GM19099 (cell line): ENCODE measurements around the gene GCLC.

Experiments
- POLR2A ChIP-seq: IDR thresholded peaks from 3 replicates; pipeline ENCODE4 v1.6.1; 2011; ENCODE audit warnings: low read depth; ENCODE audit not compliant: insufficient read length; ENCODE audit errors: extremely low read depth

Gene GCLC

DNA sequence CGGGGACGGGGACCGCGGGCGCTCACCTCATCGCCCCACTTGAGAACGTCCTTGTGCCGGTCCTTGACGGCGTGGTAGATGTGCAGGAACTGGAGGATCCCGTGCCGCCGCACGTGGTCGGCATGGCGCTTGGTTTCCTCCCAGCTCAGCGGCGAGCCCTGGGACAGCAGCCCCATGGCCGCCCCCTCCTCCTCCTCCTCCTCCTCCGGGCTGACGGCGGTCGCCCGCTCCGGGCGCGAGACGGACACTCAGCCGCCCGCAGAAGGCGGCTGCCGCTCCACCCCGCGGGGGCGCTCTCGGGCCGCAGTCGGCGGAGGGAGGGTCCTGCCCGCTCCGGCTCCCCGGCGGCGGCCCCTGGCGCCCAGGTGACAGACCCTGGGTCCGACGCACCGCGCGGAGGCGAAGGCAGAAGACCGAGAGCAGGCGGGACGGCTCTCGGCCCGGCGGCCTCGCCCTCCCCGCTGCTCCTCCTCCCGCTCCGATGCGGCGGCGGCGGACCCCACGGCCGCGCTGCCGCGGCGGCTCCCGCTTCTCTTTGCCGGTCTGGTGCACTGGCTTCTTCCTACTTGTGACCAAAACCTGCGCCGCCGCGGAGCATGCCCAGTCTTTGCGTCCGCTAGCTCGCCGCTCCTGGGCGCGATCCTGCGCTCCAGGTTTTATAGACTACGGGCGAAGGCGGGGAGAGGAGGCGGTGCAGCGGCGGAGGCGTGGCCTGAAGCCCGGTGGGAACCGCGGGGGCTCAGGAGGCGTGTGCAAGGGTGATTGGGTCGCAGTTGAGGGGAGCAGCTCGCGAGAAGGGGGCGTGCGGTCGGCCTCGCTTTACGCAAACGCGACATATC, at the start of gene GCLC:
TSS of gene GCLC (minus strand) at position 632 of the 839 bp plus-strand sequence. CDS start at position 176, 456 bp downstream.
- TF ChIP-seq POLR2A, result peak; percentile 86

GRCh38 chr6:53594596-53594995, 49.7 kb upstream of the GCLC start:
- no peak for TF ChIP-seq POLR2A

DNA sequence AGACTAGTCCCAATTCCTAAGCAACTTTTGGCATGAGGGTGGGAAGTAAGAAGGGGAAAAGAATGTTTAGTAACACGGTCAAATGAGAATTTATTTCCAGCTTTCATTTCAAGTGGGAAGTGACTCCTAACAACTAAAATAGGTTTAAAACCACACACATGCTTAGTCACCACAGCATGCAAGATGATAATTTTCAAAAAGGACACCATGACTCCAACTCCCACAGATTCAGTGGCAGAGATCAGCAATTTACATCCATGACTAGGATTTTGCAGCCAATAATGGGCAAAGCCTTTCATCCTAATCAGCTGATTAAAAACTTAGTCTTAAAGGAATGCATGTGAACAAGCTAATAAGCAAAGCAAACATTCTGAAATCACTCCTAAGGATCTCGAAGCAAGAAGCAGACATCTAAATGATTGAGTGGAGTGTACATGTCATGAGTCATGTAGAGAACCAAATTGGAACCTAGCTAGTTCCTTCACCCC, 48.1 kb upstream of the GCLC start:
- no peak for TF ChIP-seq POLR2A

DNA sequence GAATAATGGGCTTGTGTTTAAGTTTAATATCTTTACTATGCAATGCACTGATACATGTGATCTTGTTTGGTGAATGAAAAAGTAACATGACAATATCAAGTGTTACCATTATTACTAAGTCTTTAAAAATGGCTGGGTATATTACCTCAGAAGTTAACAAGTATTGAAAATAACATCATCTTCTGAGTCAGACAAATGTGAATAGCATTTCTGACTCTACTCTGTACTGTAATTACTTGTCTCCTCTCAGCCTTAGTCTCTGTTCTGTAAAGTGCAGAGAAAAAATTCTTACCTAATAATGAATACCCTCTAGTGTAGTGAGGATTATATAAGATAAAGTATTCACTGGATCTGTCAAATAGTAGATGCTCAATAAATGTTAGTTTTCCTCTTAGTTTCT, 47.0 kb upstream of the GCLC start:
- no peak for TF ChIP-seq POLR2A

- TF ChIP-seq POLR2A, result no peak
These were observed 44.1 kb upstream of the GCLC start for GRCh38 chr6:53588816-53589509.

DNA sequence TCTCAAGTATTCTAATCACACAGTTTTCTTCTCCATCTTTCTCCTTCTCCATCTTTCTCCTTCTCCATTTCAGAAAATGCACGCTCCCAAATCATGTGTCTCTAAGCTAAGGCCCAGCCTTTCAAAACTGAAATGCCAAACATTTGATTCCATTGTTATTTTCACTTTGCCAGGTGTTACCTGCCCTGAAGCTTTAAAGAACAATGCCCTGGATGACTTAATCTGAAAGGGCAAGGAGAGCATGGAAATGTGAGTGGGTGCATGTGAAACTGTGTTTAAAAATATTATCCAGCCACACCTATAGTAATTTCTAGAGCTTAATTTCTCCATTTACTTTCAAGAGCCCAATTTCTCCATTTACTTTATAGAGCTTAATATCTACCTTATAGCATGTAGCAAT, 42.4 kb upstream of the GCLC start:
- no peak for TF ChIP-seq POLR2A

DNA sequence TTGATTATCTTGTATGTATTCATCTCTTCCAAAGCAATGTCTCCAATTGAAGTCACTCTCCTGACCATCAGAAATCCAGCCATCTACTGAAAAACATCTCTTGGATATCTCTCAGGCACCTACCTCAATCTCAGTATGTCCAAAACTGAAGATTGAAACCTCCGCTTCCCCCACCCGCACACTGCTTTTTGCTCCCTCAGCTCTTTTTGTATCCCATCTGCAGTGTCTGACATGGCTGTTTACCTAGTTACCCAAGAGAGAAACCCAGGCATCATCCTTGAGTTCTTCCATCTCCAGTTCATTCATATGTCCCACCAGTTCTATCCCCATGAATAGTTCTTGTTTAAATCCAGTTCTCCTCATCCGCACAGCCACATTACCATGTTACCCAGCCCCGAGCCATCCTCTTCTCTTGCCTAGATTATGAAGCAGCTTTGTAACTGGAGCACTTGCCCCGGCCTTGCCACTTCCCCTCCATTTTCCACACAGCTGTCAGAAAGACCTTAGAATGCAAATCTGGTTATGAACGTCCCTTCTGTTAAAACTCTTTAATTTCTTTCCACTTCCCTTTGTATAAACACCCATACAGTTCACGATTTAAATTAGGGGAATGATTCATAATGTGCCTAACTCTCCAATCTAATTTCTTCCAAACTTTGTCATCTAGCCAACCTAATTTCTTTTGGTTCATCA, 40.5 kb upstream of the GCLC start:
- no peak for TF ChIP-seq POLR2A

DNA sequence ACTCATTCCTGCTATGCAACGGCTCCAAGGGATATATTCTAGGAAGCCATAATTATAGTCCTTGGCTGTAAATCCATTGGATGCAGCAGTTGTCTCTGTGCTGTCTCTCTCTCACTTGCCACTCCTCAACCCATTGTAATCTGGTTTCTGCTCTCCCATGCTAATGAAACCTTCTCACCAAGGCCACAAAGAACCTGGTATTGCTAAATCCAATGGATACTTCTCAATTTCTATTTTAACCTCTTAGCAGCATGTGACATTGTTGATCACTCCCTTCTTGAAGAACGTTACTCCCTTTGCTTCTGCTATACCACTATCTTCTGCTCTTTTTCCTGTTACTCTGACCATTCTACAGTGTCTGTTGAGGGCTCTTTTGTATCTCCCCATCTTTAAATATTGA, 39.8 kb upstream of the GCLC start:
- no peak for TF ChIP-seq POLR2A

DNA sequence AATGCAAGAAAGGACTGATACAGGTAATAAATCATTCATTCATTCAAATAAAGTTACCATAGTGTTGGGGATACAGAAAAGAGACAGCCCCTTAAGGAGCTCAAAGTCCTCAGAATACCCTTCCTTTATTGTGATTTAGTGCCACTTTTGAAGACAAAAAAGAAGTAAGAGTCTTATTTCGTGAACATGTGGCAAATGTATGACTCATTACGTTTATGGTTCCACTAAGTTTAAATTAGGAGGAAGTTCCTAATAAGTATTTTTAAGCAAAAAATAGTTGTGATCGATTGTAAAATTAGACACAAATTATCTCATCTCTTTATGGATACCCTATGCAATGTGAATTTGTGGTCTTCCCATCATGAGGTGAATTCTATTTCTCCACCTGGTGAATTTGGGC, 38.5 kb upstream of the GCLC start:
- TF ChIP-seq POLR2A, result no peak

DNA sequence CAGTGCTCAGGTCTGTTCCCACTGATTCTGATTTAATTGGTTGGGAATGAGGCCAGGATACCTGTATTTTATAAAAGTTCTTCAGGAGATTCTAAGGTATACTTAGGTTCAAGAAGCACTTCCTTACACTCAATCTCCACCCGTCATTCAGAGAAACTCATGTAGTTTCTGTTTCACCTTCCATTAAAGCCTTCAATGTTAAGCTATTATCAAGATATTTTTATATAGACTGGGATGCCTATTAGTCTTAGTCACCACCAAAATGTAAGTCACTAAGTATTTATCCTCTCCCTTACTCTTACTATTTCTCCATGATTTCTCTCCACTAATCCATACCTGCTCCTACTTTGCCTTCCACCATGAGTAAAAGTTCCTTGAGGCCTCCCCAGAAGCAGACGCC, 38.1 kb upstream of the GCLC start:
- TF ChIP-seq POLR2A, result no peak

- no peak for TF ChIP-seq POLR2A
These were observed 37.0 kb upstream of the GCLC start for GRCh38 chr6:53581856-53582255.

- TF ChIP-seq POLR2A, result no peak
These were observed 36.4 kb upstream of the GCLC start for GRCh38 chr6:53581173-53581773.

- TF ChIP-seq POLR2A, result no peak
These were observed 34.4 kb upstream of the GCLC start for GRCh38 chr6:53579338-53579737.

- no peak for TF ChIP-seq POLR2A
These were observed 33.5 kb upstream of the GCLC start for GRCh38 chr6:53578371-53578770.

- no peak for TF ChIP-seq POLR2A
These were observed 28.4 kb upstream of the GCLC start for GRCh38 chr6:53573299-53573698.
